H9 (cell line): Measurements from ENCODE around the gene GLI2. TPM values are rescaled to one million over a fixed set of nuclear protein-coding genes. Genes with fewer than 3 reads are reported as not detected.
A peak's percentile ranks its signal among the peaks of the same experiment; 100 is the strongest.

ENCODE experiments used
- DNase-seq: peaks from one replicate; pipeline ENCODE4 v3.0.0-alpha.2; 2017
- H2AFZ ChIP-seq: one replicate; pipeline ENCODE4 v1.6.1; 2013; ENCODE audit warnings: mild to moderate bottlenecking, low read length, control low read depth, moderate library complexity
- H2AK5ac ChIP-seq: 2 replicates; pipeline ENCODE4 v1.6.1; 2013; ENCODE audit warnings: low read length, control low read depth, mixed read lengths; ENCODE audit not compliant: insufficient read length
- H2BK120ac ChIP-seq: one replicate; pipeline ENCODE4 v1.6.1; 2013; ENCODE audit warnings: low read depth, mild to moderate bottlenecking, low read length, control low read depth, inconsistent platforms; ENCODE audit not compliant: poor library complexity, severe bottlenecking
- H2BK12ac ChIP-seq: 2 replicates; pipeline ENCODE4 v1.6.1; 2013; ENCODE audit warnings: low read length, control low read depth, mixed read lengths, low read depth; ENCODE audit not compliant: insufficient read length
- H2BK15ac ChIP-seq: 2 replicates; pipeline ENCODE4 v1.6.1; 2013; ENCODE audit warnings: low read depth, low read length, control low read depth
- H2BK20ac ChIP-seq: one replicate; pipeline ENCODE4 v1.6.1; 2013; ENCODE audit warnings: low read depth, mild to moderate bottlenecking, low read length, control low read depth, inconsistent platforms; ENCODE audit not compliant: poor library complexity, severe bottlenecking
- H2BK5ac ChIP-seq: 2 replicates; pipeline ENCODE4 v1.6.1; 2013; ENCODE audit warnings: low read length, control low read depth, mixed read lengths; ENCODE audit not compliant: insufficient read length
- H3K14ac ChIP-seq: 2 replicates; pipeline ENCODE4 v1.6.1; 2013; ENCODE audit warnings: low read length, control low read depth; ENCODE audit not compliant: insufficient read depth
- H3K18ac ChIP-seq: 2 replicates; pipeline ENCODE4 v1.6.1; 2013; ENCODE audit warnings: low read depth, mild to moderate bottlenecking, mixed read lengths, low read length, control low read depth; ENCODE audit not compliant: insufficient read length
- H3K23ac ChIP-seq: 2 replicates; pipeline ENCODE4 v1.6.1; 2013; ENCODE audit warnings: low read length, control low read depth, mixed read lengths, low read depth; ENCODE audit not compliant: insufficient read length
- H3K23me2 ChIP-seq: 2 replicates; pipeline ENCODE4 v1.6.1; 2013; ENCODE audit warnings: low read depth, mild to moderate bottlenecking, mixed read lengths, low read length, control low read depth; ENCODE audit not compliant: insufficient read length, poor library complexity, severe bottlenecking
- H3K27ac ChIP-seq: 2 replicates; pipeline ENCODE4 v1.5.1; 2013; ENCODE audit warnings: low read length, control low read depth, mixed read lengths, low read depth; ENCODE audit not compliant: insufficient read length
- H3K27me3 ChIP-seq: 2 replicates; pipeline ENCODE4 v1.6.1; 2013; ENCODE audit warnings: low read length, control low read depth, inconsistent platforms; ENCODE audit not compliant: insufficient read depth
- H3K4ac ChIP-seq: 2 replicates; pipeline ENCODE4 v1.6.1; 2013; ENCODE audit warnings: low read depth, mild to moderate bottlenecking, control low read depth, inconsistent platforms, low read length, moderate library complexity
- H3K4me1 ChIP-seq: 2 replicates; pipeline ENCODE4 v1.6.1; 2013; ENCODE audit warnings: low read length, control low read depth, inconsistent platforms; ENCODE audit not compliant: insufficient read depth
- H3K4me2 ChIP-seq: 2 replicates; pipeline ENCODE4 v1.6.1; 2013; ENCODE audit warnings: low read length, control low read depth, mixed read lengths; ENCODE audit not compliant: insufficient read length, insufficient read depth
- H3K56ac ChIP-seq: 2 replicates; pipeline ENCODE4 v1.6.1; 2013; ENCODE audit warnings: low read depth, mild to moderate bottlenecking, mixed read lengths, low read length, control low read depth; ENCODE audit not compliant: insufficient read length
- H3K79me1 ChIP-seq: 2 replicates; pipeline ENCODE4 v1.6.1; 2013; ENCODE audit warnings: low read depth, mild to moderate bottlenecking, moderate library complexity, low read length, control low read depth, inconsistent platforms; ENCODE audit not compliant: insufficient read depth, poor library complexity, severe bottlenecking
- H3K79me2 ChIP-seq: 2 replicates; pipeline ENCODE4 v1.6.1; 2013; ENCODE audit warnings: low read length, control low read depth, inconsistent platforms; ENCODE audit not compliant: insufficient read depth
- H3K9ac ChIP-seq: 2 replicates; pipeline ENCODE4 v1.6.1; 2013; ENCODE audit warnings: low read length, control low read depth, mixed read lengths; ENCODE audit not compliant: insufficient read length; ENCODE audit errors: extremely low read depth
- H3K9me3 ChIP-seq: one replicate; pipeline ENCODE4 v1.6.1; 2013; ENCODE audit warnings: low read depth, low read length, inconsistent platforms; ENCODE audit not compliant: control insufficient read depth
- H3T11ph ChIP-seq: one replicate; pipeline ENCODE4 v1.6.1; 2013; ENCODE audit warnings: mild to moderate bottlenecking, low read length, control low read depth, inconsistent platforms
- H4K20me1 ChIP-seq: one replicate; pipeline ENCODE4 v1.6.1; 2013; ENCODE audit not compliant: control insufficient read depth, insufficient read length, insufficient read depth
- H4K5ac ChIP-seq: 2 replicates; pipeline ENCODE4 v1.6.1; 2013; ENCODE audit warnings: low read depth, mild to moderate bottlenecking, mixed read lengths, low read length, control low read depth; ENCODE audit not compliant: insufficient read length
- H4K8ac ChIP-seq: replicated peaks from 2 replicates; pipeline ENCODE4 v1.6.1; 2013; ENCODE audit warnings: low read length, control low read depth, mixed read lengths, low read depth; ENCODE audit not compliant: insufficient read length
- H4K91ac ChIP-seq: 2 replicates; pipeline ENCODE4 v1.6.1; 2013; ENCODE audit warnings: low read depth, mild to moderate bottlenecking, moderate library complexity, mixed read lengths, low read length, control low read depth; ENCODE audit not compliant: insufficient read length
- H3K27ac Mint-ChIP-seq, 3 experiments: 2 replicates in 2 of 3; 3 replicates in 1 of 3; pipeline ENCODE4 v1.8.0; 2020 to 2021; ENCODE audit warnings: mixed read lengths in 3 of 3, mild to moderate bottlenecking in 1 of 3, moderate library complexity in 1 of 3
- H3K27me3 Mint-ChIP-seq: 2 replicates; pipeline ENCODE4 v1.8.0; 2021; ENCODE audit warnings: low read depth, mild to moderate bottlenecking, moderate library complexity, mixed read lengths
- H3K36me3 Mint-ChIP-seq, 3 experiments: 2 replicates in 2 of 3; 3 replicates in 1 of 3; pipeline ENCODE4 v1.8.0; 2020 to 2021; ENCODE audit warnings: low read depth in 3 of 3, mixed read lengths in 3 of 3; ENCODE audit not compliant: insufficient read depth in 1 of 3
- H3K4me1 Mint-ChIP-seq, 2 experiments: 2 replicates each; pipeline ENCODE4 v1.8.0; 2020; ENCODE audit warnings: mixed read lengths in 2 of 2
- H3K4me3 Mint-ChIP-seq, 2 experiments: 2 replicates in 1 of 2; 3 replicates in 1 of 2; pipeline ENCODE4 v1.8.0; 2020 to 2021; ENCODE audit warnings: mild to moderate bottlenecking in 2 of 2, mixed read lengths in 2 of 2, moderate library complexity in 1 of 2
- H3K9me3 Mint-ChIP-seq, 2 experiments: 2 replicates in 1 of 2; 3 replicates in 1 of 2; pipeline ENCODE4 v1.8.0; 2020; ENCODE audit warnings: mild to moderate bottlenecking in 2 of 2, mixed read lengths in 2 of 2, moderate library complexity in 1 of 2
- WGBS: extraction: QIAGEN DNeasy Blood & Tissue Kit; methylation state at CpG from one replicate; pipeline ENCODE4 v1.1.7; 2013; ENCODE audit warnings: missing lambda C conversion rate, low lambda C conversion rate, mixed read lengths; ENCODE audit not compliant: insufficient read length; ENCODE audit errors: extremely low coverage; 5-methylcytosine and 5-hydroxymethylcytosine counted together
- total RNA-seq: library from RNA; stranded (reverse); gene quantifications from 2 replicates; pipeline ENCODE4 v1.2.1, GENCODE V29; 2021
- TF ChIP-seq, protein P1 (sequence below): fragments of 200-600 bp; sonication (generic); conservative IDR thresholded peaks from 3 replicates; pipeline ENCODE4 v1.8.0; 2021; ENCODE audit warnings: antibody characterized with exemption, mild to moderate bottlenecking

The GLI2 gene
- total RNA-seq, 1 experiment from 2014 or later: 56.7 TPM

- Histone ChIP-seq H3K18ac (no peak overlapping the region), H3T11ph (no peak overlapping the region), H3K23ac (peak overlapping the region; percentile 17), H2AFZ (no peak overlapping the region), H3K79me1 (peaks cover 10% of the 10 kb centered on the region), H2BK120ac (no peak overlapping the region), H3K14ac (peak overlapping the region; percentile 55; the same call in 1 of the 2 replicates), H2BK20ac (no peak overlapping the region), H3K23me2 (no peaks in the 10 kb centered on the region), H3K27me3 (no peaks in the 10 kb centered on the region), H3K4ac (no peak overlapping the region; the same call in 1 of the 2 replicates), H3K79me2 (peaks cover 31% of the 10 kb centered on the region; the same call in 1 of the 2 replicates), H2BK12ac (no peak overlapping the region), H2AK5ac (no peak overlapping the region), H4K20me1 (peaks cover 2% of the 10 kb centered on the region), H3K27ac (no peak overlapping the region), H3K4me1 (peaks cover 31% of the 10 kb centered on the region), H2BK5ac (no peak overlapping the region), H3K4me2 (no peak overlapping the region), H3K9me3 (no peaks in the 10 kb centered on the region), H4K5ac (no peak overlapping the region), H4K8ac (no peak overlapping the region), H2BK15ac (no peak overlapping the region), H3K56ac (no peak overlapping the region), H3K9ac (no peak overlapping the region), H4K91ac (no peak overlapping the region)
- TF ChIP-seq, protein P1, sequence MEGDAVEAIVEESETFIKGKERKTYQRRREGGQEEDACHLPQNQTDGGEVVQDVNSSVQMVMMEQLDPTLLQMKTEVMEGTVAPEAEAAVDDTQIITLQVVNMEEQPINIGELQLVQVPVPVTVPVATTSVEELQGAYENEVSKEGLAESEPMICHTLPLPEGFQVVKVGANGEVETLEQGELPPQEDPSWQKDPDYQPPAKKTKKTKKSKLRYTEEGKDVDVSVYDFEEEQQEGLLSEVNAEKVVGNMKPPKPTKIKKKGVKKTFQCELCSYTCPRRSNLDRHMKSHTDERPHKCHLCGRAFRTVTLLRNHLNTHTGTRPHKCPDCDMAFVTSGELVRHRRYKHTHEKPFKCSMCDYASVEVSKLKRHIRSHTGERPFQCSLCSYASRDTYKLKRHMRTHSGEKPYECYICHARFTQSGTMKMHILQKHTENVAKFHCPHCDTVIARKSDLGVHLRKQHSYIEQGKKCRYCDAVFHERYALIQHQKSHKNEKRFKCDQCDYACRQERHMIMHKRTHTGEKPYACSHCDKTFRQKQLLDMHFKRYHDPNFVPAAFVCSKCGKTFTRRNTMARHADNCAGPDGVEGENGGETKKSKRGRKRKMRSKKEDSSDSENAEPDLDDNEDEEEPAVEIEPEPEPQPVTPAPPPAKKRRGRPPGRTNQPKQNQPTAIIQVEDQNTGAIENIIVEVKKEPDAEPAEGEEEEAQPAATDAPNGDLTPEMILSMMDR: no peak
- no peak for DNase-seq
- no peaks in the 10 kb centered on the region for H3K36me3 Mint-ChIP-seq
- H3K4me3 Mint-ChIP-seq: no peak overlapping the region
- H3K27me3 Mint-ChIP-seq: no peaks in the 10 kb centered on the region
- H3K4me1 Mint-ChIP-seq: peaks cover 59 to 61% of the 10 kb centered on the region in 2 experiments
- H3K9me3 Mint-ChIP-seq: no peaks in the 10 kb centered on the region
- H3K27ac Mint-ChIP-seq: peak overlapping the region in 2 of 3 experiments; percentile 38 to 51; a peak in 2 of 7 replicates
- WGBS: no CpG with 5 or more reads among the region's 9 CpGs
Measured at GRCh38 chr2:120776649-120777048, 41.0 kb downstream of the GLI2 start.
